Esophagus squamous epithelium (tissue), 5 donors: Measurements from ENCODE around the gene FMNL1. TPM values are rescaled to one million over a fixed set of nuclear protein-coding genes. Genes with fewer than 3 reads are reported as not detected.

ENCODE experiments used
- DNase-seq: peaks from one replicate; lab custom pipeline; 2025; lab: John Stamatoyannopoulos, UW
- H3K27ac ChIP-seq, 4 donors: fragments of 200-600 bp; sonication (generic); one replicate each; pipeline ENCODE4 v1.5.1; 2016 to 2019; ENCODE audit warnings: mild to moderate bottlenecking in 1 of 4
- H3K27me3 ChIP-seq, 4 donors: fragments of 200-600 bp; sonication (generic); 1 replicate in 3 of 4; 2 replicates in 1 of 4; pipeline versions ENCODE4 v1.5.1 to v1.6.0; 2017 to 2021; ENCODE audit warnings: antibody characterized with exemption in 1 of 4
- H3K36me3 ChIP-seq, 3 donors: fragments of 200-600 bp; sonication (generic); one replicate each; pipeline ENCODE4 v1.5.1; 2016 to 2019
- H3K4me1 ChIP-seq, 3 donors: fragments of 200-600 bp; sonication (generic); one replicate each; pipeline ENCODE4 v1.5.1; 2017 to 2019
- H3K4me3 ChIP-seq, 4 donors: fragments of 200-600 bp; sonication (generic); 1 replicate in 3 of 4; 2 replicates in 1 of 4; pipeline ENCODE4 v1.5.1; 2016 to 2019; ENCODE audit warnings: mild to moderate bottlenecking in 2 of 4, moderate library complexity in 1 of 4
- H3K9me3 ChIP-seq, 3 donors: fragments of 200-600 bp; sonication (generic); one replicate each; pipeline ENCODE4 v1.5.1; 2016 to 2019
- CTCF ChIP-seq, 6 experiments: fragments of 450-650 bp in 4 of 6; fragments of 200-600 bp in 2 of 6; sonication (generic) in 2 of 6; IDR thresholded peaks; one replicate each; pipeline ENCODE4 v1.5.1; 2016 to 2019; ENCODE audit warnings: antibody characterized with exemption in 6 of 6, mild to moderate bottlenecking in 4 of 6, moderate library complexity in 4 of 6
- POLR2A ChIP-seq, 4 donors: fragments of 450-650 bp; IDR thresholded peaks; one replicate each; pipeline ENCODE4 v1.6.1; 2017; ENCODE audit warnings: antibody characterized with exemption in 4 of 4, mild to moderate bottlenecking in 4 of 4, moderate library complexity in 3 of 4
- WGBS, 2 donors: methylation state at CpG; one replicate each; pipeline ENCODE4 v1.1.5; 2018; 5-methylcytosine and 5-hydroxymethylcytosine counted together
- intact Hi-C: fragments of 100-400 bp; cut with DNase I; formaldehyde crosslinking; loops from one replicate; pipeline ENCODE4 v1.15.0; 2022
- total RNA-seq, 4 donors: library from RNA; depleted of rRNA; stranded (reverse); fragments of >200 nt; gene quantifications; one replicate each; pipeline ENCODE4 v1.1.0, GENCODE V29; 2016
- donor health status: DM: yes; HTN: yes; CAD: no.

The FMNL1 gene
- total RNA-seq, 4 donors from 2014 or later = 3.5 to 16.8 (median 6.9) TPM

GRCh38 chr17:45282683-45283644 lies 61.3 kb downstream of the FMNL1 start:
- Histone ChIP-seq H3K4me3 (no peak overlapping the region), H3K36me3 (peaks cover 20 to 92% (median 22%) of the 10 kb centered on the region in 3 donors), H3K9me3 (no peaks in the 10 kb centered on the region), H3K27me3 (no peaks in the 10 kb centered on the region), H3K27ac (peak overlapping the region; percentile 51 to 79 (median 68)), H3K4me1 (peaks cover 22 to 62% (median 28%) of the 10 kb centered on the region in 3 donors)
- no peak for TF ChIP-seq POLR2A (IDR thresholded peaks at IDR 0.05)
- TF ChIP-seq CTCF (IDR thresholded peaks at IDR 0.05) = no peak
- DNase-seq = no peak
- WGBS, 2 donors = 69 to 71% methylated on average over 15 of the region's 21 CpGs
- intact Hi-C loops = no loop called here

DNA sequence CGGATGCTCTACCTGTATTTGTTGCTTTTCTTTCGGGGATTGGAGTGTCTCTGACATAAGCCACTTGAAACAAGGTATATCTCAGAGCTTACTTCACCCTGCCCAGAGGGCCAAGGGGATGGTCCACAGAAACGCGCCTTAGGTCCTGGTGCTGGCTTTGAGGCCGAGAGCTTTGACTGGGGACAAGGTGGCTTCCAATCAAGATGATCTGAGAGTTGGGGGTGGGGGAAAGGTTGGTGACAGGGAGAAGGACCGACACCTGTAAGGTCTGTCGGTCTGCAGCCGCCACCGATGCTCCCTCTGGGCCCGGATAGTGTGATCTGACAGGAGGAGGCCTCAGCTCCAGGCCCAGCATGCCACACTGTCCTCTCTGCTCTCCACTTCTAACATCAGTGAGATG lies 62.0 kb downstream of the FMNL1 start:
- Histone ChIP-seq H3K27ac (peak overlapping the region; percentile 51 to 79 (median 68)), H3K9me3 (no peaks in the 10 kb centered on the region), H3K36me3 (peaks cover 20 to 100% (median 22%) of the 10 kb centered on the region in 3 donors), H3K4me1 (peaks cover 23 to 62% (median 30%) of the 10 kb centered on the region in 3 donors), H3K4me3 (no peak overlapping the region), H3K27me3 (no peaks in the 10 kb centered on the region)
- TF ChIP-seq CTCF (IDR thresholded peaks at IDR 0.05) (no peak), POLR2A (IDR thresholded peaks at IDR 0.05) (no peak)
- WGBS, 2 donors = 81 to 89% methylated on average over 4 to 7 of the region's 10 CpGs
- intact Hi-C loops = no loop called here
- no peak for DNase-seq

DNA sequence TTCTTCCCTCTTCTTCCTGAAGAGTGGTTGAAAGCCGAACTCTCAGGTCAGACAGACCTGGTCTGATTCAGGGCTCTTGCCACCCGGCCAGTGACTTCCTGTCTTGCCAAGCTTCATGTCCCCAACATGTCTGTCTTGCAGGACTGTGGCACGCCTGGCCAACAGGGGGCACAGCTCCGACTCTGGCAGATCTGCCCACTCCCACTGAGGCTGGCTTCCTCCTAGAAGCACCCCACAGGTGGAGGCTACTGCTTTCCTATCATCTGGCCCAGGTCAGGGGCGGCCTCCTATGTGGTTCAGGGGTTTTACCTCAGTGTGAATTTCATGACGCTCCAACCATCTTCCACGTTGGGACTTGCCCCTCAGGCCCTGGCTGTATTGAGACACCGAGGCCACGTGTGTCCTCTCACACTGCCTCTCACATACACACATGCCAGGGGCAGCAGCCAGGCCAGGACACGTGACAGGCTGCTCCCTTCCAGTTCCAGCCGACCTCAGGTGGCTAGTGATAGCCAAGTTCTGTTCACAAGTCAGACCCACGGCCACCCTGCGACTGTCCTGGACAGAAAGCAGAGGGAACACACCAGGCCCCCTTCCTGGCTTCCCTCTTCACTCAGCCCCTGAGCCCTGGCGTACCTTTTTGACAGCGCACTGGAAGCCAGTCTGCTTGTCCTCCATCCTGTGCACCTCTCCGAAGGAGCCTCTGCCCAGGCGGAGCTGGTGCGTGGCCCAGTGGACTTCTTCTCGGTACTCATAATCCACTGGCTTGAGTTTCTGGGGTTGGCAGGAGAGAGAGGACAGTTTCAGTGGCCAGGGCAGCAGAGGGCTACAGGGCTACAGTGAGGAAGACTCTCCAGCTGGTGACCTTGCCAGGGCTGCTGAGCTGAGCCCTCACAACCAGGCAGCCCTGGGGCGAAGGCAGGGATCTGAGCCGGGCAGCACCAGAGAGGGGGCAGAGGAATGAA lies 62.8 kb downstream of the FMNL1 start:
- WGBS, 2 donors = 55 to 58% methylated on average over 6 to 15 of the region's 21 CpGs
- Histone ChIP-seq H3K9me3 (no peaks in the 10 kb centered on the region), H3K36me3 (peaks cover 22 to 100% (median 25%) of the 10 kb centered on the region in 3 donors), H3K4me1 (peaks cover 29 to 64% (median 37%) of the 10 kb centered on the region in 3 donors), H3K27ac (peak overlapping the region; percentile 51 to 79 (median 68)), H3K4me3 (no peak overlapping the region), H3K27me3 (no peaks in the 10 kb centered on the region)
- TF ChIP-seq POLR2A (IDR thresholded peaks at IDR 0.05) (no peak), CTCF (IDR thresholded peaks at IDR 0.05) (peak in 3 of 6 experiments; percentile 16 to 46 (median 28))
- intact Hi-C loops = no loop called here
- no peak for DNase-seq

DNA sequence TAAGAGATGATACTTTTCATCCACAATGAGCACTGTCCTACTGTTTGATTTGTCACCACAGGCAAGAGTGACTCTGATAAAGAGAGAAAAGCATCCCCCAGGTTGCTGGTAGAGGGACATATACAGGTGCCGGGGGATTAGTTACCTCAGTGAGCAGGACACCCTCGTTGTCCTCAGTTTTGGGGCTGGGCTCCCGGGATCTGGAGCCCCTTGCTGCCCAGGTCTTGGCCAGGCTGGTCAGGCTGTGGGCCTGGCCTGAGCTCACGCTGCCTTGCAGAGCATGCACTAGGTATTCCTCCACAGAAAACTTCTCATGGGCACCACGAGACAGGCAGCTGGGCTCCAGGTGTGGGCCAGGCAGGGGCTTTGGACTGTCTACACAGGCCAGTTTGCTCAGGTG lies 64.6 kb downstream of the FMNL1 start:
- H3K27ac ChIP-seq = no peak overlapping the region
- 83 to 100% methylated on average over 2 of the region's 5 CpGs for WGBS, 2 donors
- no peak overlapping the region for H3K4me3 ChIP-seq
- no peaks in the 10 kb centered on the region for H3K27me3 ChIP-seq
- intact Hi-C loops = no loop called here
- TF ChIP-seq CTCF (IDR thresholded peaks at IDR 0.05) = no peak
- H3K4me1 ChIP-seq = peaks cover 46 to 82% (median 56%) of the 10 kb centered on the region in 3 donors
- H3K36me3 ChIP-seq = peaks cover 27 to 95% (median 35%) of the 10 kb centered on the region in 3 donors
- DNase-seq = no peak
- no peaks in the 10 kb centered on the region for H3K9me3 ChIP-seq
